Fibroblast of peridontal ligament (primary cell): ENCODE measurements around the gene RXFP4.
"Not testable (repeated sequence)": the region's sequence is repeated elsewhere in the genome, so short reads cannot be mapped to it uniquely, and the experiment has no call there.

Experiments
- DNase-seq: peaks from one replicate; pipeline ENCODE4 v3.0.0-alpha.2; 2010; ENCODE audit errors: extremely low read depth

The RXFP4 gene

DNA sequence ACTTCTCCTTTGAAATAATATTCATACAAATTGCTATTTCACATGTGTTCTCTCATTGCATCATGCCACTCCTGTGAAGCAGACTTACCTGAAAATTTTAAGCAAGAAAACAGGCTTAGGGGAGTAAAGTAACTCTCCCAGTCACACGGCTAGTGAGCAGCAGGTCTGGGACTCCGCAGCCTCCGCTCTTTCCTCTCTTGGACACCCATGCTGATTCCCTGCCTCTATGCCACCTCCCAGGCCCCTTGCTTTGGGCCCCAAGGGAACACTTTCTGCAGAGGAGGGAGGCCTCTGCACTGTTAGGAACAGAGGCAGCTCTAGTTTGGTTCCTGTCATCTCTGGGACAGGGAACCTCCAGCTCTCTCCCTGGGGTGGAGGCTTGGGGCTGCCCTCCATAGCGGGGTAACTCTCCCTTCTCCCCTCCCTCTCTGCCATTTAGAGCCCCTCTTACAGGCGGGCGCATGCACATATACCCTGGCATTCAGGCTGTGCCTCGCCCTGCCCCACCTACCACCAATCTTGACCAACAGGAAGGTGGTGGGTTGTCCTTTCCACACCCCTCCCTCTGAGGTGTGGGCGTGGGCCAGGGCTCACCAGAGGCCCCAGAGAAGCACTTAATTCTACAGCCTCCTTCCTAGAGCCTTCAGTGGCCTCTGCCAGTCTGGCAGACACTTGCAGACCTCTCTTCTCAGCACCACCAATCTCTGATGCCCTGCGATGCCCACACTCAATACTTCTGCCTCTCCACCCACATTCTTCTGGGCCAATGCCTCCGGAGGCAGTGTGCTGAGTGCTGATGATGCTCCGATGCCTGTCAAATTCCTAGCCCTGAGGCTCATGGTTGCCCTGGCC, at the start of gene RXFP4:
RXFP4 (plus strand) TSS at position 646 of the 852 bp plus-strand sequence; CDS start at position 718, 72 bp downstream.
- peak; percentile 17 for DNase-seq

GRCh38 chr1:155892796-155893195, 48.6 kb upstream of the RXFP4 start:
- peak; percentile 89 for DNase-seq

- peak; percentile 70 for DNase-seq
Observed at GRCh38 chr1:155893389-155894142, 47.9 kb upstream of the RXFP4 start.

DNA sequence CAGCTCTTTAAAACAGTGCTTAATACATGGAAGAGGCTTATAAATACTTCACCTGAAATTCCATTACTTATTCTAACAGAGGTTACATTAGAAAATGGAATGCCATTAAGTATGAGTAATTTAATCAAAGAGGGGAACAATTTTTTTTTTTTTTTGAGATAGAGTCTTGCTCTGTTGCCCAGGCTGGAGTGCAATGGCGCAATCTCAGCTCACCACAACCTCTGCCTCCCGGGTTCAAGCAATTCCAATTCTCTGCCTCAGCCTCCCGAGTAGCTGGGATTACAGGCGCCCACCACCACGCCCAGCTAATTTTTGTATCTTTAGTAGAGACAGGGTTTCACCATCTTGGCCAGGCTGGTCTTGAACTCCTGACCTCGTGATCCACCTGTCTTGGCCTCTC, 45.8 kb upstream of the RXFP4 start:
- DNase-seq, result not testable (repeated sequence)

- not testable (repeated sequence) for DNase-seq
Observed at GRCh38 chr1:155896476-155896875, 45.0 kb upstream of the RXFP4 start.

GRCh38 chr1:155897746-155898145, 43.7 kb upstream of the RXFP4 start:
- DNase-seq, result peak; percentile 49

- no peak for DNase-seq
Observed at GRCh38 chr1:155898888-155899287, 42.5 kb upstream of the RXFP4 start.

DNA sequence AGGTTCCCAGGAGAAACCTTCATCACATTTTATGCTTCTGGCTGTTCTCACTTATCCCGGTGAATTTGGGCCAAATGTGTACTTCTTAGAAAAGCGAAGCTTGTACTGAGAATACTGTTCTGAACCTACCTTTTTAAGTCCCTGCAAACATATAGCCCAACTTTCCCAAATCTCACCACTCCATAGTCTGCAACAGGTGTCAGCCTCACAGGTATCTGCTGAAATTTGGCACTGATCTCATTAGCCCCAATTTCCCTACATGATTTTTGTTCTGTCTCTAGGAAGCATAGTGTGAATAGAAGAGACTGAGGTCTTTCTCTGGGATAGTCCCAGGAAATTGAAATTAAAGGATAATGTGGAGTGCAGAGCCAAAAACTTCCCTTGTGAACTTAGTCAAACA, 41.8 kb upstream of the RXFP4 start:
- DNase-seq, result no peak

DNA sequence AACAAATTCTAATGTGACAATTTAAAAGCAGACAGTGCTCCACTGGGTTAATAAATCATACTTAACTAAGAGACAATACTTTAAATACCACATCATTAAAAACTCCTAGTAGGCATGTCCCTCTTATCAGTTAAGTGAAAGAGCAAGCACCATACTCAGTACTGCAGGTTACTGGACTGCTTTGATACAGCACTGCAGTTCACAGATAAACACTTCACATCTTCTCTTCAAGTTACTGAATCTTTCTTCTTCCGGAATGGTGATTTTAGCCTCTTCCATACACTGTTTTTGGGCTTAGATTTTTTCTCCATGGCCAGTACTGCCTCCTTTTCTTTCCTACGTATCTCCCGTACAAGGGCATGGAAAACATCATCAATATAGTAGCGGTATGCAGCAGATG, 41.3 kb upstream of the RXFP4 start:
- DNase-seq, result no peak

DNA sequence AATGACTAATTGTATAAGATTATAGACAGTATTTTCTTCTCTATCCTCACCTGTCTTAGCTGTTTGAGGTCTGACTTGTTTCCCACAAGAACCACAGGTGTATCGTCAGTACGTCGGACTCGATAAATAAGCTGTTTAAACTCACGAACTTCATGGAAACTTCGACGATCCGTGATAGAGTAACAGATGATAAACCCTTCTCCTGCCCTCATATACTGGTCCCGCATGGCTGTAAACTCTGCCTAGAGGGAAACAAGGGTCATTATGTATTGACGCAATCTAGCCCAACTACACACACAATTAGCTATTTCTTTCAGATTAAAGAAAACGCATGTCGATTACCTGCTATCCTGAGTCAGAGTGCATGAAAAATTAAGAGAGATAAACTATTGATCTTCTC, 37.2 kb upstream of the RXFP4 start:
- no peak for DNase-seq

GRCh38 chr1:155909894-155910293, 31.5 kb upstream of the RXFP4 start:
- DNase-seq, result peak; percentile 60

DNA sequence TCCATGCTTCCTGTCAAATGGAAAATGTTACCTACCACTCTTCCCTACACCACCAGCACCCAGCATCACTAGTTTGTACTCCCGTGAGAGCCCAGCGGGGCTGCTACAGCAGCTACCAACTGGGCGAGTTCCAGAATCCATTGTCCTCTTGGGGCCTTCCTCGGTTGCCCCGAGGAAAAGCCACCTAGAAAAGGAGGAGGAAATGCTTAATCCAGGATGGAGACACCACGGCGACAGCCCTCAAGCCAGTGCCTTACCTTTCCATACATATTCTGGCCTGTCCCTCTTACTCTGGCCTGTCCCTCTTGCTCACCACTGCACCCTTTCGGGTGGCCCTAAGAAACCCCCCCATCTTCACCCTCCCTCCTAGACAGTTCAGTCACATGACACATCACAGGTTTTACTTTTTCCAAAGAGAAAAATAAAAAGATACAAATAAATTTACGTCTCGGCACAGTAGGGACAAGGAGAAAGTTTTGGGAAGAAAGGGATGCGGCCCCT, 30.8 kb upstream of the RXFP4 start:
- DNase-seq, result peak; percentile 51

- DNase-seq, result peak; percentile 82
Observed at GRCh38 chr1:155911156-155912055, 30.0 kb upstream of the RXFP4 start, which contains the start of gene RIT1. Gene RIT1 (minus strand): TSS chr1:155911349. CDS start chr1:155910761, 588 bp downstream.

DNA sequence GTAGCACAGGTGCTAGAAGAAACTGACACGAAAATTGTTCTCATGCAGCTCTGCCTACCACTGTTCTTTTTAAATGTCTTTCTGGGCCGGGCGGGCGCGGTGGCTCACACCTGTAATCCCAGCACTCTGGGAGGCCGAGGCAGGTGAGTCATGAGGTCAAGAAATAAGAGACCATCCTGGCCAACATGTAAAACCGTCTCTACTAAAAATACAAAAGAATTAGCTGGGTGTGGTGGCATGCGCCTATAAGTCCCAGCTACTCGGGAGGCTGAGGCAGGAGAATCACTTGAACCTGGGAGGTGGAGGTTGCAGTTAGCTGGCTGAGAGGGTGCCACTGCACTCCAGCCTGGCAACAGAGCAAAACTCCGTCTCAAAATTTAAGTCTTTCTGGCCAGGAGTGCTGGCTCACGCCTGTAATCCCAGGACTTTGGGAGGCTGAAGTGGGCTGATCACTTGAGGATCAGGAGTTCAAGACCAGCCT, 29.3 kb upstream of the RXFP4 start:
- DNase-seq, result no peak

DNA sequence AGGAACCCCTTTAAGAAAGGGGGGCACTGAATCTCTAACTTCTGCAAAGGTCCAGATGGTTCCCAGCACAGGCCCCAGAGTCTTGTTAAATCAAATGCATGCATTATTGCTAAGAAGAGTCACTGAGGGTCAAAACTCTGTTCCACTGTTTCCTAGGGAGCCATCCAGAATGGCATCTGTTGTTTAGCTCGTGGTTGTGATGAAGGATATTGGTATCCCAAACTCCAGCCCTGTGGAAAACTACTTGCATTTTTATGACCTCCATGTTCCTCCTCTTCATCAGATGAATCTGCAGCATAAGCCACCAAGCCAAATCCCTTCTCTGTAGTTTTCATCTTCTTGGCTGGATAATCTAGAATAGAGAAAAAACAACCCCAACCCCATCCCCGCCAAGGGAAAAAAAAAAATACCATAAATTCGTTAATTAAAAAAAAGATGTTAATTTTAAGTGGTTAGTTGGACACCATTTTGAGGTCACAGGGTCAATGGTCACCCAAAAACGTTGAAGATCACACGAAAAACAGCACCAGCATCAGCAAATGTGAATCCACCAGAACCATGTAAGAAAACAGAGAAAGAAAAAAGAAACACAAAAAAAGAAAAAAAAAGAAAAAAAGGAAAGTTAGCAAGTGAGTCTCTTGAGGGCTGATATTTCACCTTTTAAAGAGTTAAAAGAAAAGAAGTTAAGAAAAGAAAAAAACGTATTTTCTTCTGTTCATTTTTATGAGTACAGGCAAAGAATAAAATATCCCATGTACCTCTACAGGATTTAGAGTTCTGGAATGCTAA, 27.3 kb upstream of the RXFP4 start:
- DNase-seq, result peak; percentile 92

- DNase-seq, result no peak
Observed at GRCh38 chr1:155918660-155919059, 22.8 kb upstream of the RXFP4 start.

DNA sequence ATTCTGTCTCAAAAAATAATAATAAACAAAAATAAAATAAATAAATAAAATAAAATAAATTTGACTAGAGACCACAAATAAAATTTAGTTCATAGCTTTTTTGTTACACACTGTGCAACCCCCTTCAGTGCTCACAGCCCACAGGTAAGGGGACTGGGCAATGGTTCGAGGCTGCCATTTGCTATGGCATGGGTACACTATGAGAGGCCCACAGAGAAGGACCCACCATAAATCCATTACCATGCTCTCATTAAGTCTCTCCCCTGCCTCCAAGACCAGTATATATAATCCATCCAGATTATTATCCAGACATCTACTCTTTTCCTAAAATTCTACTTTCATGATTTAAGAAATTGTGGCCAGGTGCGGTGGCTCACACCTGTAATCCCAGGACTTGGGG, 21.6 kb upstream of the RXFP4 start:
- no peak for DNase-seq

DNA sequence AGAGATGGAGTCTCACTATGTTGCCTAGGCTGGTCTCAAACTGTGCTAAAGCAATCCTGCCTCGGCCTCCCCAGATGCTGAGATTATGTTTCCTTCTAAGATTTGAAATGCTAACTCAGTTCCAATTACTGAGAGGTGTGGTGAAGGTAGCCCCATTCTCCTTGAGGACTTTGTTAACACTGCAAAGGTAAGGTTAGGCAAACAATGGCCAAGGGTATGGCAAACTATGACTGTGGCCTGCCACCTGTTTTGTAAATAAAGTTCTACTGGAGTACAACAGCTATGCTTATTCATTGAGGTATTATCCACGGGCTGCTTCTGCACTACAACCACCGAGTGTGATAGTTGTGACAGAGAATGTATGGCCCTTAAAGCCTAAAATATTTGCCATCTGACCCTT, 20.7 kb upstream of the RXFP4 start:
- DNase-seq, result no peak

- no peak for DNase-seq
Observed at GRCh38 chr1:155925506-155925905, 15.9 kb upstream of the RXFP4 start.

DNA sequence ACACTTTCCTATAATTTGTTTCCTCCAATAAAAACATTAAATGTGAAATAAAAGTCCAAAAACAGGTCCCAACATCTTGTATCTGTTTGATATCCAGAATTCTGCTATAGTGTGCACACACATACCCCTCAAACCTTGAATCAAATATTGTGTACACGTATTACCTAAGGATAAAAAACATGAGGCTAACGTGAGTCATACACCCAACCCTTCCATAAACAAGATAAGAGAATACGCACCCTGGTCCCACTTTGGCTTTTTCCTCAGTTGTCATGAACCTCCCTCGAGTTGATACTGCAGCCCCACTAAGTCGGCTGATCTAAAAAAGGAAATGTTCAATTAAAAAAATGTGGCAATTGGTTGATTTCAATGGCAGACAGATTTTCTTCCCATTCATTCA, 12.4 kb upstream of the RXFP4 start:
- DNase-seq, result no peak

- not testable (repeated sequence) for DNase-seq
Observed at GRCh38 chr1:155930725-155931124, 10.7 kb upstream of the RXFP4 start.
